H1 (cell line): ENCODE results near the gene ACAD11. TPM values are rescaled to one million over a fixed set of nuclear protein-coding genes. Genes with fewer than 3 reads are reported as not detected.

Experiments used
- CHD1 ChIP-seq: IDR thresholded peaks from 2 replicates; pipeline ENCODE4 v1.6.1; 2012; ENCODE audit warnings: low read depth, low read length, improper control_type of control experiment
- CHD2 ChIP-seq: IDR thresholded peaks from 2 replicates; pipeline ENCODE4 v1.6.1; 2012; ENCODE audit warnings: low read length, improper control_type of control experiment
- KDM1A ChIP-seq: fragments of 200-600, 300-600 bp; sonication (generic); IDR thresholded peaks from 2 replicates; pipeline ENCODE4 v1.7.1; 2016; ENCODE audit warnings: mild to moderate bottlenecking, low read length, borderline replicate concordance
- POU5F1 ChIP-seq: IDR thresholded peaks from 2 replicates; pipeline ENCODE4 v1.6.1; 2011; ENCODE audit warnings: low read depth, mild to moderate bottlenecking, low read length, moderate library complexity
- RFX5 ChIP-seq: IDR thresholded peaks from 2 replicates; pipeline ENCODE4 v1.6.1; 2011; ENCODE audit warnings: low read depth, low read length, improper control_type of control experiment, borderline replicate concordance
- RXRA ChIP-seq: IDR thresholded peaks from 2 replicates; pipeline ENCODE4 v1.6.1; 2011; ENCODE audit warnings: low read depth, mild to moderate bottlenecking, low read length, moderate library complexity; ENCODE audit not compliant: insufficient read depth
- ZNF274 ChIP-seq: IDR thresholded peaks from 2 replicates; pipeline ENCODE4 v1.7.0; 2012; ENCODE audit warnings: low read length, borderline replicate concordance; ENCODE audit errors: extremely low read depth
- polyA plus RNA-seq, 7 experiments: library from polyadenylated mRNA; depleted of rRNA in 3 of 7; stranded (reverse) in 5 of 7; unstranded in 2 of 7; fragments of >200 nt in 5 of 7; fragments of 200-250 nt in 2 of 7; gene quantifications; 1 replicate in 5 of 7; 2 replicates in 1 of 7; 4 replicates in 1 of 7; pipeline versions ENCODE4 v1.2.1 to v1.2.3, GENCODE V29; 2011 to 2013; ENCODE audit warnings: missing spikeins in 2 of 7, mixed read lengths in 2 of 7
- total RNA-seq: library from RNA; stranded (reverse); fragmentation: NEBNext Ultra II Directional; extraction: Animal tissue kit (Norgen Biotek cat#: 25700); gene quantifications from 2 replicates; pipeline ENCODE4 v1.2.1, GENCODE V29; 2021

The ACAD11 gene
- total and polyA plus RNA-seq, 2 of the 8 experiments (the other 6 are each of a cell fraction or from before 2014, with no cell fraction given), result 5.5 to 11.0 TPM

- TF ChIP-seq RXRA (no peak), CHD2 (no peak), POU5F1 (no peak), KDM1A (no peak), RFX5 (no peak), ZNF274 (no peak), CHD1 (no peak)
Measured at GRCh38 chr3:132643366-132643765, 16.2 kb downstream of the ACAD11 start (continued).
